K562 (cell line): ENCODE measurements around the gene DYRK1A. TPM values are rescaled to one million over a fixed set of nuclear protein-coding genes. Genes with fewer than 3 reads are reported as not detected.

Experiments
- MEIS2 ChIP-seq: fragments of 450-650 bp; IDR thresholded peaks from 2 replicates; pipeline ENCODE4 v1.6.1; 2014; ENCODE audit warnings: mild to moderate bottlenecking; ENCODE audit not compliant: partially characterized antibody
- NFE2 ChIP-seq: IDR thresholded peaks from 2 replicates; pipeline ENCODE4 v1.6.1; 2014; ENCODE audit warnings: antibody characterized with exemption, low read depth
- SMARCA4 ChIP-seq: fragments of 450-650 bp; IDR thresholded peaks from 2 replicates; pipeline ENCODE4 v1.6.1; 2016
- SMARCE1 ChIP-seq: fragments of 450-650 bp; IDR thresholded peaks from 2 replicates; pipeline ENCODE4 v1.7.1; 2016; ENCODE audit warnings: mild to moderate bottlenecking
- SNIP1 ChIP-seq: fragments of 450-650 bp; IDR thresholded peaks from 2 replicates; pipeline ENCODE4 v1.7.1; 2017; ENCODE audit warnings: low read depth, mild to moderate bottlenecking
- STAG1 ChIP-seq: sonication (generic); formaldehyde crosslinking; IDR thresholded peaks from 2 replicates; pipeline ENCODE4 v1.5.0; 2020; ENCODE audit warnings: missing genetic modification reagents, borderline replicate concordance
- TOE1 ChIP-seq, 2 experiments: fragments of 450-650 bp in 1 of 2; sonication (generic) in 1 of 2; formaldehyde crosslinking in 1 of 2; IDR thresholded peaks; 2 replicates each; pipeline versions ENCODE4 v1.7.1 to v1.8.0; 2016 to 2022; ENCODE audit warnings: borderline replicate concordance in 2 of 2, mild to moderate bottlenecking in 2 of 2, antibody characterized with exemption in 1 of 2, inconsistent platforms in 1 of 2, low read depth in 1 of 2, missing genetic modification reagents in 1 of 2, moderate library complexity in 1 of 2
- ZNF3 ChIP-seq: fragments of 250-450 bp; sonication (Bioruptor Pico); IDR thresholded peaks from 2 replicates; pipeline ENCODE4 v1.5.0; 2021; ENCODE audit warnings: mild to moderate bottlenecking, moderate library complexity
- polyA plus RNA-seq, 8 experiments: library from polyadenylated mRNA; depleted of rRNA in 4 of 8; stranded (reverse) in 5 of 8; unstranded in 3 of 8; fragments of >200 nt; fragmentation: Nextera tagmentation in 2 of 8; fragmentation: Illumina TruSeq in 1 of 8; extraction: Ambion mirVana in 2 of 8; extraction: Trizol in 1 of 8; gene quantifications; 2 replicates each; pipeline versions ENCODE4 v1.2.1 to v1.2.3, GENCODE V29; 2011 to 2014; ENCODE audit warnings: inconsistent platforms in 1 of 8, missing spikeins in 1 of 8
- total RNA-seq, 7 experiments: library from RNA; depleted of rRNA in 6 of 7; stranded (reverse); fragments of >200 nt in 6 of 7; fragmentation: Illumina TruSeq in 2 of 7; extraction: Trizol in 2 of 7; gene quantifications; 2 replicates each; pipeline versions ENCODE4 v1.2.1 to v1.2.3, GENCODE V29; 2011 to 2021; ENCODE audit warnings: low replicate concordance in 1 of 7
- TF ChIP-seq, protein P1 (sequence below), 2 experiments: fragments of 450-650 bp; IDR thresholded peaks; 2 replicates each; pipeline ENCODE4 v1.6.1; 2016; ENCODE audit warnings: mild to moderate bottlenecking in 2 of 2, borderline replicate concordance in 1 of 2, low read depth in 1 of 2, moderate library complexity in 1 of 2
- TF ChIP-seq, protein P2 (sequence below): sonication (generic); formaldehyde crosslinking; IDR thresholded peaks from 2 replicates; pipeline ENCODE4 v1.5.0; 2020; ENCODE audit warnings: missing genetic modification reagents
- TF ChIP-seq, protein P3 (sequence below): fragments of 450-650 bp; IDR thresholded peaks from 2 replicates; pipeline ENCODE4 v1.6.1; 2016
- TF ChIP-seq, protein P4 (sequence below), 2 experiments: fragments of 450-650 bp; conservative IDR thresholded peaks; 2 replicates each; pipeline ENCODE4 v1.6.1; 2017; ENCODE audit warnings: mild to moderate bottlenecking in 2 of 2, moderate library complexity in 2 of 2

Gene DYRK1A
- total and polyA plus RNA-seq, 9 of the 15 experiments (the other 6 are each of a cell fraction or from before 2014, with no cell fraction given), result 3.7 to 64.8 (median 42.3) TPM

DNA sequence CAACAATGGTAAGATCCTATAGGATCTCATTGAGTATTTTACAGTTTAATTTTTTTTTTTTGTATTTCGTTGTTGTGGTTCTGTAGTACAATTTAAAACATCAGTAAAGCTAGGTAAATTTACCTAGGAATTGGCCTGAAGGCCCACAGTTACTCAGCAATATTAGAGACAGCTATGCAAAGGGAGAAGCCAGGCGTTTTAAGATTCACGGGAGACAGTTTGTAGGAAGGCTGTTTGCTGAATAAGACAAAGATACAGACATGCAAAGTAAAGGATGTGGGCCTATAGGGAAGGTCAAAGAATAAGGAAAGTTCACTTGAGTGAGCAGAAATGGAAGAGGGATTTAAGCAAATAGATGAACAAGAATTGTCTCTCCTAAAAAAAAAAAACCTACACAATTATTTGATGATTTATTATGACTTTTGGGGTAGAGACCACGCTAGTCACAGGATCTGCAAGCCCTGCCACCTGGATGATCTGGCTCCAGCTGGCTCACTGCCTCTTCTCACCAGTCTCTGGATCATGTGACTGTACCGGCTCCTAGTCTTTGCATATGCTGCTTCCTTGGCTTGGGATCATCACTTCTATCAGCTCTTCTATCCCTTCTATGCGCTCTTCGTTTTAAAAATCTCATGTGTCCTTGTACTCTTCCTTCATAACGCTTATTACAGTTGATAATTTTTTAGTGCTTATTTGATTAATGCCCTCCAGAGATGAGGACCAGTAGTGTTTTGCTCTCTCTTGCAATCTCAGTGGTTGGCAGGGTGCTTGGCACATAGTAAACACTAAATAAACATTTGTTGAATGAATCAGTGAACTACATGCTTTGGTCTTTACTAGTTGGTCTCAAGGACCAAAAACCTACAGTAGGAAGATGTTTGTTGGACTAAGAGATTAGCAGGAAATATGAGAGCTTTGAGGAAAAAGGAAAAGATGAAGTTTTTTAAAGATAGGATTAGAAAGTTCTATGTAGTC, 14.1 kb downstream of the DYRK1A start (continued):
- TF ChIP-seq, protein P1, sequence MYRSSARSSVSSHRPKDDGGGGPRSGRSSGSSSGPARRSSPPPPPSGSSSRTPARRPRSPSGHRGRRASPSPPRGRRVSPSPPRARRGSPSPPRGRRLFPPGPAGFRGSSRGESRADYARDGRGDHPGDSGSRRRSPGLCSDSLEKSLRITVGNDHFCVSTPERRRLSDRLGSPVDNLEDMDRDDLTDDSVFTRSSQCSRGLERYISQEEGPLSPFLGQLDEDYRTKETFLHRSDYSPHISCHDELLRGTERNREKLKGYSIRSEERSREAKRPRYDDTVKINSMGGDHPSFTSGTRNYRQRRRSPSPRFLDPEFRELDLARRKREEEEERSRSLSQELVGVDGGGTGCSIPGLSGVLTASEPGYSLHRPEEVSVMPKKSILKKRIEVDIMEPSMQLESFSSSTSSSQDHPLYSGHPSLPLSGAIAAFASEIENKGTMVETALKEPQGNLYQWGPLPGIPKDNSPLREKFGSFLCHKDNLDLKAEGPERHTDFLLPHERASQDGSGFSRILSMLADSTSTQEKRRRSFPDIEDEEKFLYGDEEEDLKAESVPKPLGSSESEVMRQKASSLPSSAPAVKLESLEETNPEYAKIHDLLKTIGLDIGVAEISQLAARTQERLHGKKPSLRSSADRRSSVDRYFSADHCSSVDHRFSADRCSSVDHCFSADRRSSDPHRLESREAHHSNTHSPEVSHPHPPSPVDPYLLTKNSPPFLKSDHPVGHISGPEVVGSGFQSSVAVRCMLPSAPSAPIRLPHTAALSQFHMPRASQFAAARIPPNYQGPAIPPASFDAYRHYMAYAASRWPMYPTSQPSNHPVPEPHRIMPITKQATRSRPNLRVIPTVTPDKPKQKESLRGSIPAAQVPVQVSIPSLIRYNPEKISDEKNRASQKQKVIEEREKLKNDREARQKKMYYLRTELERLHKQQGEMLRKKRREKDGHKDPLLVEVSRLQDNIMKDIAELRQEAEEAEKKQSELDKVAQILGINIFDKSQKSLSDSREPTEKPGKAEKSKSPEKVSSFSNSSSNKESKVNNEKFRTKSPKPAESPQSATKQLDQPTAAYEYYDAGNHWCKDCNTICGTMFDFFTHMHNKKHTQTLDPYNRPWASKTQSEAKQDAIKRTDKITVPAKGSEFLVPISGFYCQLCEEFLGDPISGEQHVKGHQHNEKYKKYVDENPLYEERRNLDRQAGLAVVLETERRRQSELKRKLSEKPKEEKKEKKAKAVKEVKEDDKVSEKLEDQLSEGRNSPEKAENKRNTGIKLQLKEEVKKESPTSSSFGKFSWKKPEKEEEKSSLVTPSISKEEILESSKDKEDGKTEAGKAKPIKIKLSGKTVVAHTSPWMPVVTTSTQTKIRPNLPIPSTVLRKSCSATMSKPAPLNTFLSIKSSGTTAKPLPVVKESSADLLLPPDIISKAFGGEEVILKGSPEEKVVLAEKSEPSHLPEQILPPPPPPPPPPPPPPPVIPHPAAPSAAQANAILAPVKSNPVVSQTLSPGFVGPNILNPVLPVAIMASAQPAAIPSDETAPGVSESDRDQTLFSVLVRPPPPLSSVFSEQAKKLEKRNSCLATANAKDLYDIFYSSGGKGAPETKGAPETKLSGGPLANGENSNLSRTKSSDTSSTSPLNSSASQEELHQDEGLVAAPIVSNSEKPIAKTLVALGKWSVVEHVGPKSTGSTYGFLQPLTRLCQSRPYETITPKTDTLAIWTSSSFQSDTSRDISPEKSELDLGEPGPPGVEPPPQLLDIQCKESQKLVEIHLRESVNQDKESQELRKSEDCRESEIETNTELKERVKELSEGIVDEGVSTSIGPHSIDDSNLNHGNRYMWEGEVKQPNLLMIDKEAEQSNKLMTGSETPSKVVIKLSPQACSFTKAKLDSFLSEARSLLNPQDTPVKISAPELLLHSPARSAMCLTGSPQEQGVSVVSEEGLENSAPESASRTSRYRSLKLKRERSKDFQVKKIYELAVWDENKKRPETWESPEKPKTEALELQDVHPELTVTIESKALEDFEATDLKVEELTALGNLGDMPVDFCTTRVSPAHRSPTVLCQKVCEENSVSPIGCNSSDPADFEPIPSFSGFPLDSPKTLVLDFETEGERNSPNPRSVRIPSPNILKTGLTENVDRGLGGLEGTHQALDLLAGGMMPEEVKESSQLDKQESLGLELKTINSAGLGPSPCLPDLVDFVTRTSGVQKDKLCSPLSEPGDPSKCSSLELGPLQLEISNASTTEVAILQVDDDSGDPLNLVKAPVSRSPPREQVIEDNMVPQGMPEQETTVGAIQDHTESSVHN (IDR thresholded peaks at IDR 0.05; ENCODE audit: borderline replicate concordance in 1 of 2, low read depth in 1 of 2), result no peak
- TF ChIP-seq STAG1 (CRISPR knock-in tag) (no peak), SMARCE1 (0 out of 2 replicates have a peak, but pooled peaks have one; percentile 33), MEIS2 (peak; percentile 10), SNIP1 (no peak), TOE1 (IDR thresholded peaks at IDR 0.05; ENCODE audit: borderline replicate concordance) (peak; percentile 22; the same call in 1 of the 2 replicates), TOE1 (CRISPR knock-in tag; IDR thresholded peaks at IDR 0.05; ENCODE audit: borderline replicate concordance, low read depth) (no peak), ZNF3 (CRISPR knock-in tag) (peak; percentile 90), SMARCA4 (0 out of 2 replicates have a peak, but pooled peaks have one; percentile 37), NFE2 (peak; percentile 86)
- TF ChIP-seq, protein P2, sequence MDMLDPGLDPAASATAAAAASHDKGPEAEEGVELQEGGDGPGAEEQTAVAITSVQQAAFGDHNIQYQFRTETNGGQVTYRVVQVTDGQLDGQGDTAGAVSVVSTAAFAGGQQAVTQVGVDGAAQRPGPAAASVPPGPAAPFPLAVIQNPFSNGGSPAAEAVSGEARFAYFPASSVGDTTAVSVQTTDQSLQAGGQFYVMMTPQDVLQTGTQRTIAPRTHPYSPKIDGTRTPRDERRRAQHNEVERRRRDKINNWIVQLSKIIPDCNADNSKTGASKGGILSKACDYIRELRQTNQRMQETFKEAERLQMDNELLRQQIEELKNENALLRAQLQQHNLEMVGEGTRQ (CRISPR knock-in tag), result peak; percentile 40; the same call in 1 of the 2 replicates
- TF ChIP-seq, protein P3, sequence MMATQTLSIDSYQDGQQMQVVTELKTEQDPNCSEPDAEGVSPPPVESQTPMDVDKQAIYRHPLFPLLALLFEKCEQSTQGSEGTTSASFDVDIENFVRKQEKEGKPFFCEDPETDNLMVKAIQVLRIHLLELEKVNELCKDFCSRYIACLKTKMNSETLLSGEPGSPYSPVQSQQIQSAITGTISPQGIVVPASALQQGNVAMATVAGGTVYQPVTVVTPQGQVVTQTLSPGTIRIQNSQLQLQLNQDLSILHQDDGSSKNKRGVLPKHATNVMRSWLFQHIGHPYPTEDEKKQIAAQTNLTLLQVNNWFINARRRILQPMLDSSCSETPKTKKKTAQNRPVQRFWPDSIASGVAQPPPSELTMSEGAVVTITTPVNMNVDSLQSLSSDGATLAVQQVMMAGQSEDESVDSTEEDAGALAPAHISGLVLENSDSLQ, result 0 out of 2 replicates have a peak, but pooled peaks have one; percentile 14
- TF ChIP-seq, protein P4, sequence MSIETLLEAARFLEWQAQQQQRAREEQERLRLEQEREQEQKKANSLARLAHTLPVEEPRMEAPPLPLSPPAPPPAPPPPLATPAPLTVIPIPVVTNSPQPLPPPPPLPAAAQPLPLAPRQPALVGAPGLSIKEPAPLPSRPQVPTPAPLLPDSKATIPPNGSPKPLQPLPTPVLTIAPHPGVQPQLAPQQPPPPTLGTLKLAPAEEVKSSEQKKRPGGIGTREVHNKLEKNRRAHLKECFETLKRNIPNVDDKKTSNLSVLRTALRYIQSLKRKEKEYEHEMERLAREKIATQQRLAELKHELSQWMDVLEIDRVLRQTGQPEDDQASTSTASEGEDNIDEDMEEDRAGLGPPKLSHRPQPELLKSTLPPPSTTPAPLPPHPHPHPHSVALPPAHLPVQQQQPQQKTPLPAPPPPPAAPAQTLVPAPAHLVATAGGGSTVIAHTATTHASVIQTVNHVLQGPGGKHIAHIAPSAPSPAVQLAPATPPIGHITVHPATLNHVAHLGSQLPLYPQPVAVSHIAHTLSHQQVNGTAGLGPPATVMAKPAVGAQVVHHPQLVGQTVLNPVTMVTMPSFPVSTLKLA (conservative IDR thresholded peaks at IDR 0.05), result 0 out of 4 replicates have a peak, but pooled peaks of 1 of the 2 experiments have one; percentile 23
